Omental fat pad (tissue), 4 donors: Measurements from ENCODE around the gene ZNF181. TPM values are rescaled to one million over a fixed set of nuclear protein-coding genes. Genes with fewer than 3 reads are reported as not detected.

Experiments
- ATAC-seq: fragments of 150-250 bp; one replicate; pipeline ENCODE4 v1.9.1; 2016; ENCODE audit warnings: mild to moderate bottlenecking, moderate library complexity; ENCODE audit not compliant: low FRiP score
- DNase-seq: peaks from one replicate; pipeline ENCODE4 v3.0.0-alpha.2; 2019; ENCODE audit warnings: low spot score
- CTCF ChIP-seq, 3 donors: fragments of 450-650 bp; IDR thresholded peaks; one replicate each; pipeline ENCODE4 v1.5.1; 2016 to 2017; ENCODE audit warnings: antibody characterized with exemption in 3 of 3, mild to moderate bottlenecking in 3 of 3, moderate library complexity in 2 of 3
- total RNA-seq, 4 donors: library from RNA; depleted of rRNA; stranded (reverse); fragments of >200 nt; gene quantifications; one replicate each; pipeline ENCODE4 v1.1.0, GENCODE V29; 2016

ZNF181 gene
- total RNA-seq, 4 donors from 2014 or later, result 8.3 to 34.8 (median 17.6) TPM

- DNase-seq (no peak), ATAC-seq (no peak)
- TF ChIP-seq CTCF (IDR thresholded peaks at IDR 0.05), result no peak
Observed at GRCh38 chr19:34731019-34731829, 2.8 kb upstream of the ZNF181 start.

GRCh38 chr19:34731964-34732363 lies 2.1 kb upstream of the ZNF181 start:
- TF ChIP-seq CTCF (IDR thresholded peaks at IDR 0.05), result no peak
- DNase-seq (no peak), ATAC-seq (no peak)

- no peak for ATAC-seq
Observed at GRCh38 chr19:34732612-34733211, 1.3 kb upstream of the ZNF181 start.

GRCh38 chr19:34733266-34733745 lies 737 bp upstream of the ZNF181 start:
- TF ChIP-seq CTCF (IDR thresholded peaks at IDR 0.05), result no peak
- ATAC-seq, result peak; percentile 4
- peak; percentile 45 for DNase-seq

More at GRCh38 chr19:34732612-34733211, 1.3 kb upstream of the ZNF181 start:
- no peak for DNase-seq
- no peak for TF ChIP-seq CTCF (IDR thresholded peaks at IDR 0.05)

GRCh38 chr19:34734537-34735103 lies 577 bp downstream of the ZNF181 start:
- no peak for ATAC-seq
- TF ChIP-seq CTCF (IDR thresholded peaks at IDR 0.05), result no peak
- DNase-seq, result no peak

GRCh38 chr19:34744896-34745690 lies 11.1 kb downstream of the ZNF181 start:
- DNase-seq (no peak), ATAC-seq (no peak)
- no peak for TF ChIP-seq CTCF (IDR thresholded peaks at IDR 0.05)
